Peyer's patch (tissue), 4 donors: Measurements from ENCODE around the gene RASL12.

ENCODE experiments used
- POLR2A ChIP-seq, 2 donors: fragments of 450-650 bp; IDR thresholded peaks; one replicate each; pipeline ENCODE4 v1.5.1; 2017; ENCODE audit warnings: antibody characterized with exemption in 2 of 2, mild to moderate bottlenecking in 2 of 2, moderate library complexity in 2 of 2
- TF ChIP-seq, protein P1 (sequence below), 6 experiments: fragments of 450-650 bp in 4 of 6; fragments of 200-600 bp in 2 of 6; sonication (generic) in 1 of 6; IDR thresholded peaks; one replicate each; pipeline ENCODE4 v1.5.1; 2017 to 2019; ENCODE audit warnings: antibody characterized with exemption in 6 of 6, mild to moderate bottlenecking in 3 of 6, moderate library complexity in 1 of 6

DNA sequence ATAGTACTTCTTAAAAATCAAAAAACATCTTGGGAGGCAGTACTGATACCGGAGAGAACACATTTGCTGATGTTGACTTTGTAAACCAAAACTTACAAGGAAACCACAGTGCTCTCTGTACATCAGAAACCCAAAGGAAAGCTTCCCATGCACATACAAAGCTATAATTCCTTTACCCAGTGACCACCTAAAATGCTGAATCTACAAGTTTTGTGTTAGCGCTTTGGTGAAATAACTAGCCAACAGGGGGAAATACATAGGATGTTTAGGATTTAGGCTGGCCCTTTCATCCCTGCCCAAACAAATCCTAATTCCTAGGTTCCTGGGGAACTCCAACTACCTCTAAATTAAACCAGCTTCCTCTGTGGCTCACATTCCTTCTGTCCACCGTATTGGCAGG is 62.8 kb downstream of the RASL12 start:
- no peak for TF ChIP-seq POLR2A (IDR thresholded peaks at IDR 0.05)
- TF ChIP-seq, protein P1, sequence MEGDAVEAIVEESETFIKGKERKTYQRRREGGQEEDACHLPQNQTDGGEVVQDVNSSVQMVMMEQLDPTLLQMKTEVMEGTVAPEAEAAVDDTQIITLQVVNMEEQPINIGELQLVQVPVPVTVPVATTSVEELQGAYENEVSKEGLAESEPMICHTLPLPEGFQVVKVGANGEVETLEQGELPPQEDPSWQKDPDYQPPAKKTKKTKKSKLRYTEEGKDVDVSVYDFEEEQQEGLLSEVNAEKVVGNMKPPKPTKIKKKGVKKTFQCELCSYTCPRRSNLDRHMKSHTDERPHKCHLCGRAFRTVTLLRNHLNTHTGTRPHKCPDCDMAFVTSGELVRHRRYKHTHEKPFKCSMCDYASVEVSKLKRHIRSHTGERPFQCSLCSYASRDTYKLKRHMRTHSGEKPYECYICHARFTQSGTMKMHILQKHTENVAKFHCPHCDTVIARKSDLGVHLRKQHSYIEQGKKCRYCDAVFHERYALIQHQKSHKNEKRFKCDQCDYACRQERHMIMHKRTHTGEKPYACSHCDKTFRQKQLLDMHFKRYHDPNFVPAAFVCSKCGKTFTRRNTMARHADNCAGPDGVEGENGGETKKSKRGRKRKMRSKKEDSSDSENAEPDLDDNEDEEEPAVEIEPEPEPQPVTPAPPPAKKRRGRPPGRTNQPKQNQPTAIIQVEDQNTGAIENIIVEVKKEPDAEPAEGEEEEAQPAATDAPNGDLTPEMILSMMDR (IDR thresholded peaks at IDR 0.05) = no peak
